BLaER1 (cell line): Measurements from ENCODE around the gene RND2.

Experiments
- H3K27ac ChIP-seq: shearing (Covaris generic); formaldehyde crosslinking; 2 replicates; pipeline ENCODE4 v1.8.1; 2022
- H3K27me3 ChIP-seq: shearing (Covaris generic); formaldehyde crosslinking; 2 replicates; pipeline ENCODE4 v1.8.1; 2022
- H3K36me3 ChIP-seq: shearing (Covaris generic); formaldehyde crosslinking; 2 replicates; pipeline ENCODE4 v1.8.1; 2022
- H3K4me1 ChIP-seq: shearing (Covaris generic); formaldehyde crosslinking; 2 replicates; pipeline ENCODE4 v1.8.1; 2022
- H3K4me2 ChIP-seq: shearing (Covaris generic); formaldehyde crosslinking; 2 replicates; pipeline ENCODE4 v1.8.1; 2022
- H3K4me3 ChIP-seq: shearing (Covaris generic); formaldehyde crosslinking; 2 replicates; pipeline ENCODE4 v1.8.1; 2022
- H3K9ac ChIP-seq: shearing (Covaris generic); formaldehyde crosslinking; 2 replicates; pipeline ENCODE4 v1.8.1; 2022
- H3K9me3 ChIP-seq: shearing (Covaris generic); formaldehyde crosslinking; 2 replicates; pipeline ENCODE4 v1.8.1; 2022
- H4K20me1 ChIP-seq: shearing (Covaris generic); formaldehyde crosslinking; 2 replicates; pipeline ENCODE4 v1.8.1; 2022
- Cebpa-rat ChIP-seq: shearing (Covaris generic); IDR thresholded peaks from 2 replicates; pipeline ENCODE4 v1.8.1; 2022

The RND2 gene

DNA sequence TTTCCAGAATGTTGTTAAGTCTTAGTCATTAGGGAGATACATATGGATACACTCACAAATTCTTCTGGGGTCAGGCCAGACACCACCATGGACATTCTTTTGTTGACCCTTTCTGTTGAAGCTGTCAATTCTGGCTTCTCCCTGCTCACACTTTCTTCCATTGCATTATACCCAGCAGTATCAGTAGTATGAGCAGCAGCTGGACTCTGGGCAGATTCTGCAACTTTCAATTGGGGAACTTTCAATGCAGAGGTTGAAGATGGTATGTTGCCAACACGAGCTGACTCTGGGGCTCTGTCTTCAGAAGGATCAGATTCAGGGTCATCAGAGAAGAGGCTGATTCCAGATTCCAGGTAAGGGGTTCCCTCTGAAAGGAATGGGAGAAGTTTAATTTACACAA lies 45.8 kb downstream of the RND2 start:
- peaks cover 87% of the 10 kb centered on the region for H3K36me3 ChIP-seq
- TF ChIP-seq Cebpa-rat: no peak

DNA sequence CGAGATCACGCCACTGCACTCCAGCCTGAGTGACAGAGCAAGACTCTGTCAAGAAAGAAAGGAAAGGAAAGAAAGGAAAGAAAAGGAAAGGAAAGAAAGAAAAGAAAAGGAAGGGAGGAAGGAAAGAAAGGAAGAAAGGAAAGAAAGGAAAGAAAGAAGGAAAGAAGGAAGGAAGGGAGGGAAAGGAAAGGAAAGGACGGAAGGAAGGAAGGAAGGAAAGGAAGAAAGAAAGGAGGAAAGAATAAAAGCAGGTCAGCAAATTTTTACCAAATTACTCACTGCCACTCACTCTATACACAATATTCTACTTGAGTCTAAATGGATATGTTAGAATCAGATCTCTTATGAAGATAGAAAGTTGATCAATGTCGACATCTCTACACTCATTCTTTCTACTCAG lies 49.8 kb downstream of the RND2 start:
- Histone ChIP-seq H3K4me2 (no peak overlapping the region), H3K9ac (no peak overlapping the region), H3K9me3 (no peaks in the 10 kb centered on the region), H3K4me3 (no peak overlapping the region), H4K20me1 (no peaks in the 10 kb centered on the region), H3K4me1 (no peaks in the 10 kb centered on the region), H3K27ac (no peak overlapping the region), H3K27me3 (no peaks in the 10 kb centered on the region), H3K36me3 (peaks cover 87% of the 10 kb centered on the region)
- TF ChIP-seq Cebpa-rat: no peak

More for the DNA sequence above, 45.8 kb downstream of the RND2 start:
- Histone ChIP-seq H3K27me3 (no peaks in the 10 kb centered on the region), H3K9me3 (no peaks in the 10 kb centered on the region), H3K4me3 (no peak overlapping the region), H3K27ac (no peak overlapping the region), H3K9ac (no peak overlapping the region), H3K4me2 (no peak overlapping the region), H4K20me1 (no peaks in the 10 kb centered on the region), H3K4me1 (no peaks in the 10 kb centered on the region)

DNA sequence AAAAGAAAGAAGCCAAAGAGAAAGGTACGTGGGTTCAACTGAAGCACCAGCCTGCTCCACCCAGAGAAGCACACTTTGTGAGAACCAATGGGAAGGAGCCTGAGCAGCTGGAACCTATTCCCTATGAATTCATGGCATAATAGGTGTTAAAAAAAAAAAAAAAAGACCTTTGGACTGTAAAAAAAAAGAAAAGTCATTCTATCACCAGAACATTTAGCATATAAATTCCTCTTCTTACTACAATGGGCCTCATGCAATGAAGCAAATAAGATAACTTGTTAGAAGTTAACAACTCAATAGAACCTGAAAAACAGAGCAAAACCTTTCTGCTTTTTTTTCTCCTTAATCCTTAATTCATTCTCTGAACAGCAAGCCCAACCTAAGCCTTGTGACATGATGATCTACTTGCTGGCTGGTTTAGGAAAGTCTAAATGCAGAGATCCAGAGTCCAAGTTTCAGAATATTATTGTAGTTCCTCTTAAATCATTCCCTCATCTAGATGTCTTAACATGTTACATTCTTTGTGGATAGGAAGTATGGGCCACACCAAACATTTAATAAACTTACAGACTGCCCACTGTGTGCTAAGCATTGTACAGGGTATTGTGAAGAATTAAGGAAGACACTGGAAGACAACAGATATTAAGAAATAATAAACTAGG lies 54.7 kb downstream of the RND2 start:
- H3K9me3 ChIP-seq: no peaks in the 10 kb centered on the region
- no peak for TF ChIP-seq Cebpa-rat
- no peak overlapping the region for H3K4me2 ChIP-seq
- no peak overlapping the region for H3K4me3 ChIP-seq
- H3K36me3 ChIP-seq: peaks cover 88% of the 10 kb centered on the region
- H3K27ac ChIP-seq: no peak overlapping the region
- no peaks in the 10 kb centered on the region for H3K4me1 ChIP-seq
- H4K20me1 ChIP-seq: no peaks in the 10 kb centered on the region
- H3K27me3 ChIP-seq: no peaks in the 10 kb centered on the region
- no peak overlapping the region for H3K9ac ChIP-seq
